ENCODE measurements around the gene CCDC172.

Gene CCDC172

DNA sequence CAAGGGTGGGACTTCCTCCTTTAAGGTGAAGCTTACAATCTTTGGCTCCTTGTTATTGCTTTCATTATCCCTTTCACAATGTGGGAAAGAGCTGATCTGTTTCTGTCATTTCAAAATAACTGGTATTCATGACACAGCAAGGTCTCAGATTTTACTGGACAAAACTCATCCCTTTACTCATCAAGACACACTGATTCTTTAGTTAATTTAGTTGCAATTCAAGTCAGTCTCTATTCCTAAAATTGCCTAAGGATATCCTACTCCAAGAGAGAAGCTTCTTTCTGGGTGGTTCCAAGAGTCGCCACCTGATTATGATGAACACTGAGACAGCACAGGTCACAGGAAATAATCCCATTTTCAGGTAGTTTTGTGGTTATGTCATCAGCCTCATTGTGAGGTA is 97.6 kb downstream of the CCDC172 start:
- Histone ChIP-seq H3K9me3 (no peaks in the 10 kb centered on the region), H3K4me2 (no peak overlapping the region), H3K36me3 (no peaks in the 10 kb centered on the region), H3K27me3 (no peaks in the 10 kb centered on the region), H3K4me3 (no peak overlapping the region), H3K27ac (no peak overlapping the region), H3K9ac (no peak overlapping the region), H4K20me1 (no peaks in the 10 kb centered on the region), H3K4me1 (no peaks in the 10 kb centered on the region)
- TF ChIP-seq Cebpa-rat (IDR thresholded peaks at IDR 0.05) = no peak

DNA sequence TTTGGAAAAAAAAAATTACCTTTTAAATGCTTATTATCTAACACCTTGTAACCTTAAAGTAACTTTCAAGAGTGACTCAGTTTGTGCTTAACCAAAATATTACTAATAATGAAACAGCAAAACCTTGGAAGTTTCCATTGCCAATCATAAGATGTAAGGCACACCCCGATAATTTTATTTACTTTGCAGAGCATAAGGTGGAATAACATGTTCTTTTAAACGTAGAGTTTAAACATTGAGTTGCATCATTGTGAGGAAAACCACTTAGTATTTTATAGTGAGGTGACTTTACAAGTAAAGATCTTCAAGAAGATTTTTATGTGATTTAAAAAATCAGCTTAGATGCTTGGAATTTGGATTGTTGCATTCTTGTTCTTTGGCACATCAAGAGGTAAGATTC is 103.4 kb downstream of the CCDC172 start, which contains the start of gene PNLIPRP3:
TSS of gene PNLIPRP3 (plus strand) at position 177 of the 400 bp plus-strand sequence. CDS start at position 343, 166 bp downstream.
- TF ChIP-seq Cebpa-rat (IDR thresholded peaks at IDR 0.05) = no peak
- H3K4me3 ChIP-seq = no peak within 1 kb of the TSS
- H3K36me3 ChIP-seq = no peaks in the 10 kb centered on the region
- H3K9me3 ChIP-seq = no peaks in the 10 kb centered on the region
- no peak within 1 kb of the TSS for H3K4me2 ChIP-seq
- H3K4me1 ChIP-seq = no peaks in the 10 kb centered on the region
- H3K9ac ChIP-seq = no peak within 1 kb of the TSS
- H4K20me1 ChIP-seq = no peaks in the 10 kb centered on the region
- no peak within 1 kb of the TSS for H3K27ac ChIP-seq
- no peaks in the 10 kb centered on the region for H3K27me3 ChIP-seq

- H3K27me3 ChIP-seq = no peaks in the 10 kb centered on the region
- TF ChIP-seq Cebpa-rat (IDR thresholded peaks at IDR 0.05) = no peak
- no peak overlapping the region for H3K9ac ChIP-seq
- no peak overlapping the region for H3K4me3 ChIP-seq
- no peaks in the 10 kb centered on the region for H3K4me1 ChIP-seq
- H3K27ac ChIP-seq = no peak overlapping the region
- no peaks in the 10 kb centered on the region for H3K9me3 ChIP-seq
- no peak overlapping the region for H3K4me2 ChIP-seq
- H4K20me1 ChIP-seq = no peaks in the 10 kb centered on the region
- H3K36me3 ChIP-seq = no peaks in the 10 kb centered on the region
Measured at GRCh38 chr10:116429288-116429977, 105.2 kb downstream of the CCDC172 start.
